HG02938 (cell line): ENCODE data around the gene MC2R.

Source experiments
- ATAC-seq: cut with Tn5 transposase; IDR thresholded peaks from one replicate; pipeline ENCODE4 v1.9.1; 2021; ENCODE audit warnings: mild to moderate bottlenecking, moderate library complexity; ENCODE audit not compliant: unreplicated experiment

MC2R gene

DNA sequence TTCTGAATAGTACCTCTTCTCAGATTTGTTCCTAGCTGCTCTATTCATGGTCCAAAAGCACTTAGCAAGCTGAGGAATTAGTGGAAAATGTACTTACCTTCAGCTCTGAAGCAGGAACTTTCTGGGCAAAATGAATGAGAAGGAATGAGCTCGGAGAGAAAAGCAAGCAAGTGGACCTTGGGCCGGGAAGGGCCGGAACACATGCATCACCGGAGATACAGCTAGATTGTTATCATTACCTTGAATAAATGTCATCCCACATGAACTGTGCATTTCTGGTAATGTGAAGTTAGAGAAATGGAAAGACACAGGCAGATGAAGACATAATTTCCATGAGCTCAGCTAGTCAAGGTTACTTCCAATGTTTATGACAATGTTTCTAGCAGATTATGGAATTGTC lies at the start of gene MC2R:
MC2R (minus strand) TSS at position 146 of the 400 bp plus-strand sequence. CDS start 30,018 bp downstream, outside the sequence.
- ATAC-seq: no peak

GRCh38 chr18:13945811-13946210 lies 30.5 kb upstream of the MC2R start:
- no peak for ATAC-seq

GRCh38 chr18:13943338-13943737 lies 28.0 kb upstream of the MC2R start:
- no peak for ATAC-seq

GRCh38 chr18:13940326-13940725 lies 25.0 kb upstream of the MC2R start:
- ATAC-seq: no peak

DNA sequence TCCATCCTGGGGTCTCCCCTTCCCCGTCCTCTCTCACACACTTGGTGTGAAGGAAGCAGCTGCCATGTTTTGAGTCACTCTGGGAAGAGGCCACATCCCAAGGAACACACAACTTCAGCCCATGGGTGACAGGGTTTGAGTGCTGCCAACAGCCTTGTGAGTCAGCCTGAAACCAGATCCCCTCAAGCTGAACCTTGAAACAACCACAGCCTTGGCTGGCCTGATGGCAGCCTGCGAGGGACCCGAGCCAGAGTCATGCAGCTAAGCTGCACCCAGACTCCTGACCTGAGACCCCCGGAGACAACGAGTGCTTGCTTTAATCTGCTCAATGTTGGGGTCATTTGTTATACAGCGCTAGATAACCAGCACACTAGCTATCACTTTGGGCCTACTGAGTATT lies 19.3 kb upstream of the MC2R start:
- no peak for ATAC-seq

DNA sequence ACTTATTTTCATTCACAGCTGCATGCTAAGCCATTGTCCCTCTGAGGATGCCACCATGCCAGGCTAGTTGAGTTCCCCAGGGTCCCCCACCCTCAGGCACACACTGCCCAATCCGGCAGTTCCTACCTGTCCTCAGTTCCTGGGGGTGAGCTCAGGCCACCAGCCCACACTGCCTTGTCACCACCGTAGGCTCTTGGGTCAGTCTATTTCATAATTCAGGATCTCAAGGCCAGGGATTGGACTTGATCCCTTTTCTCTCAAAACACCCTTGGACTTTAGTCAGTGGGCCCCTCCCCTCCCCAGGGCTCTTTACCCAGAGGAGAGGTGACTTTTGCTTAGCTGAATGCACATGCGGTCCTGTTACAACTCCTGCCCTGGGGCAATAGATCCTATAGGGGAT lies 18.7 kb upstream of the MC2R start:
- ATAC-seq: no peak

DNA sequence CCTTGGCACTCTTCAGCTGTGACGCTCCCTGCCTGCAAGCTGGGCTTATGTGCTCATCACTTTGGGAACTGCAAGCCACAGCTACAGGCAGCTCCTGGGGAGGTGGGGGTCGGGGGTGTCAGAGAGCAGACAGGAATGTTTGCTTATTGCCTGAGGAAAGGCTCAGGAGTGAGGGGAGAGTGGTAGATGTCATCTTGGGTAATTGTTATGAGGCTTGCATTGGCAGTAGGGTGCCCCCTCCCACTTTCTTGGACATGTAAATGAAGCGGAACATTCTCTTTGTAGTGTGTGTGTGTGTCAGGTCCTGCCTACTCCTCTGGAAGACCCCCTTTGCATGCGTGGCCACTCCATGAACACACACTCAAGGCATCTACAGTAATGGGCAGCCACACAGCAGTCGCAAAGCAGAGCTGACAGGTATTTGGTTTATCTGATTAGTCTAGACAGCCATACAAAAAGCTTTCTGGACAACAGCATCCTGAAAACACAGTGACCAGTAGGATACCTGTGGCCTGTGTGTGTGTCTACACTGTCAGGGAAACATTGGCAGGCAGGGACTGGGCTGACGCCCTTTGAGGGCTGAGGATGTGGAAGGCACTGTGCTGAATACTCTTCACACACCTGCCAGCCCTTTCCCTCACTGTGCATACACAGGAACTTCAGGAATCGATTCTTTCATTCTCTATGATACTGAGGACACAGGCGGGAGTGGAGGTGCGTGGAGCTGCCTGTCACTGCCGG lies 17.1 kb upstream of the MC2R start:
- no peak for ATAC-seq

DNA sequence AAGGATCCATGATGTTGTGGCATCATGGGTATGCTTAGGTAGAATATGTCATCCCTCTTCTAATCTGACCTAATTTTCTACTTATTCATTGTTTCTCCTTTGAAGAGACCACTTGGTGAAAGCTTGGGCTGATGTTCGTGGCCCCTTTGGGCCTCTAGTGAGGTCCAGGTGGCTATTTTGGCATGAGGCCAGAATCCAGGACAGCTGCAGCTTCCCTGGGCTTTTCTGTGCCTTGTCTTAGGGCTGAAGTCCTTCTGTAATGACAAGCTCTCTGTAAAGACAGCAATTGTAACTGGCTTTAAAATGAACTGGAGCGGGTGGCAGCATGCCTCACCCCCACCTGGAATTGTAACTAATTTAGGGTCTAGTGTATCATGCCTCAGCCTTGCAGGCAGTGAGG lies 15.6 kb upstream of the MC2R start:
- no peak for ATAC-seq

DNA sequence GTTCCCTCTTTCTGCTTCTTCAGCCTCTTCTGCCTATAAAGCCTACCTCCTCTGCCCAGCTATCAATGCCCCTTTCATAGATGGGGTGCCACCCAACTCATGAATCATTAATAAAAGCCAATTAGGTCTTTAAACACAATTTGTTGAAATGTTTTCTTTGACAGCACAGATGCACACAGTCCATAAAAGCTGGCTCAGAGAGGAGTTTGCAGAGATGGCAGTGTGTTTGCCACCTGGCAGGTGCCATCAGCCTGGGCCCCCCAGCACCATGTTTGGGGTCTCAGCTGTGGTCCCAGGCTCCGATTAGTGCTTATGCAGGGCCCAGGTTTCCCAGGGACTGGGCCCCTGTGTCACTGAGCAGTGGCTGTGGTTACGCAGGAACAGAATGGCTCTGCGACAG lies 7.9 kb upstream of the MC2R start:
- no peak for ATAC-seq

DNA sequence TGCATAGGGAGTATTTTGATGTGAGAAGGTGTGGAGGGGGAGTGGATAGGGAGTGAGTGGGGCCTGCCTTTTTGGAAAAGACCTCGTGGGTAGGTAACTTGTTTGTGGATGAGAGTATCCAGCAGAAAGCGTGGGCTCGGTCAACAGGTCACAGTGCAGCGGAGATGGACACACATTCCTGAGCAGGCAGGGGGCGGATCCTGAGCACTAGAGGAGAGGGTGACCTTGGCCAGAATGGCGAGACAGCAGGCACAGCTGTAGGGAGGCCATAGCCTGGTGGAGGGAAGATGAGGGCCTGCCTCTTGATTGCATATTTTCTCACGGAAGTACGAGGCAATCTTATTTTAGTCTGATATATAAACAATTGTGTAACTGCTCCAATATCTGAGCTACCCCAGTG lies 3.6 kb upstream of the MC2R start:
- ATAC-seq: no peak

DNA sequence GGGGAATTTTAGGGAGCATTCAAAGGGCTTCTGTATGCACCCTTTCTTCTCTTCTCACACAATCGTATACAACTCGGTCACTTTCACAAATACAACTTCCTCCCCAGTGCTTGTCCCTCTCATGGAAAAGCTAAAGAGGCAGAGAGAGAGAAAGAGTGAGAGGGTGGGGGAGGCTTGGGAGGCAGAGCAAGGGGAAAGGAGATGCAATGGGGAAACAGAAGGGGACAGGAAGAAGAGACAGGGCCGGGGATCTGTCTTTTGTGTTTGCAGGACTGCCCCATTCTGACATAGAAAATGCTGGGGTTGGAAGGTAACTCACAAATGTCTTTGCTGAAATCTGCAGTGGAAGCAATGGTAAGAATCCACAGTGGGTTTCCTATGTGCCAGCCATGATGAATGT lies 2.1 kb upstream of the MC2R start:
- no peak for ATAC-seq

DNA sequence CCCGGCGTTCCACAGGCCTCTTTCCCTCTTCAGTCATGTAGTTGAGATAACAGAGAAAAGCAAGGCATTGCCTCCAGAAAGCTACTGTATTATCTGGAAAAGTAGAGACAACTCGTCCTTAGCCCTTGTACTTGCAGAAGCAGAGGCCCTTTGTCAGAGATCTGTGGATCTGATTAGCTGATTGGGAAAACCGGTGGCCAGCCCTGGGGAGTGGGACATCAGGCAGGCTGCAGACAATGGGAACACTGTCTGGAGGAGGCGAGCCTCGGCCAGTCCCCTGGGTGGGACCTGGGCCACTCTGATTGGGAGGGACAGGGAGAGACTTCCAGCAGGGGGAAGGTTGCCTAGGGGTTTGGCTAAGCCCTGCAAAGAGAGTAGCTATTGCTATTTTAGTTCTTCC lies 1.2 kb upstream of the MC2R start:
- no peak for ATAC-seq

DNA sequence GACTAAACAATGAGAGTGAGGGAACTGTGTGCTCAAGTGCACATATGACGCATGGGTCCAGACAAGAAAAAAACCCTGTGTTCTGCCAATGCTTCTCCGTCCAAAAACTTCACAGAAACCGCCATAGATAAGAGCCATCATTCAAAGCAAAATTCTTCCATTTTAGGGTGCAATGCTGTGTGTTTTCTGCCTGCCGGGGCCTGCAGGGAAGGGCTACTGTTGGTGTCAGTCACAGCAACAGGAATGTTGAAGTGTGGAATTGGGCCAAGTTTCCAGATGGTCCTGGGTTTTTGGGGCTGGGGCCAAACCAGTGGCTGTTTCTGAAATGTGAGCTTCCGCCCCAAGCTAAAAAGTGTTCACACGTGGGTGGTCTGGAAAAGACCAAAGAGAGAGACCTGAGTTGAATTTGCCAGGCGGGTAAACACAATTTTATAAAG lies 677 bp upstream of the MC2R start:
- ATAC-seq: no peak

GRCh38 chr18:13914756-13915155 lies 580 bp downstream of the MC2R start:
- no peak for ATAC-seq

GRCh38 chr18:13914170-13914569 lies 1.2 kb downstream of the MC2R start:
- ATAC-seq: no peak

- ATAC-seq: no peak
Observed at GRCh38 chr18:13913205-13913604, 2.1 kb downstream of the MC2R start.

DNA sequence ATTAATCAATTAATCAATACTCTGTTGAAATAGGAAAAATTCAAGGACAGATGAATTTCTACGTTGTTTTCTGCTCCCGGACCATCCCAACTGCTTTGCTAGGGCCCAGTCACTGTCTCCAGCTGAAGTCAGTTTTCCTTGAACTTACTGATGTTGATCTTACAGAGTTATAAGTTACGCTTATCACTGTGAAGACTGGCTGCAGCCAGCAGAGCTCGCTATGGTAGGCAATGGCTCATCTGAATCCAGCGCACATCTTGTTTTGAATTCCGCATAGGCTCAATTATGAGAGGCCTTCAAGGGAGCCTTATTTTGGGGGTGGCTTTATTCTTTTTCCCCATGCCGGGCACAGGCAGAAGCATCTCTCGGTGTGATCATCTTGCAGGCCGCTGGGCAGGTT lies 2.7 kb downstream of the MC2R start:
- ATAC-seq: no peak

- no peak for ATAC-seq
Observed at GRCh38 chr18:13910986-13911385, 4.3 kb downstream of the MC2R start.

- no peak for ATAC-seq
Observed at GRCh38 chr18:13910501-13910900, 4.8 kb downstream of the MC2R start.

DNA sequence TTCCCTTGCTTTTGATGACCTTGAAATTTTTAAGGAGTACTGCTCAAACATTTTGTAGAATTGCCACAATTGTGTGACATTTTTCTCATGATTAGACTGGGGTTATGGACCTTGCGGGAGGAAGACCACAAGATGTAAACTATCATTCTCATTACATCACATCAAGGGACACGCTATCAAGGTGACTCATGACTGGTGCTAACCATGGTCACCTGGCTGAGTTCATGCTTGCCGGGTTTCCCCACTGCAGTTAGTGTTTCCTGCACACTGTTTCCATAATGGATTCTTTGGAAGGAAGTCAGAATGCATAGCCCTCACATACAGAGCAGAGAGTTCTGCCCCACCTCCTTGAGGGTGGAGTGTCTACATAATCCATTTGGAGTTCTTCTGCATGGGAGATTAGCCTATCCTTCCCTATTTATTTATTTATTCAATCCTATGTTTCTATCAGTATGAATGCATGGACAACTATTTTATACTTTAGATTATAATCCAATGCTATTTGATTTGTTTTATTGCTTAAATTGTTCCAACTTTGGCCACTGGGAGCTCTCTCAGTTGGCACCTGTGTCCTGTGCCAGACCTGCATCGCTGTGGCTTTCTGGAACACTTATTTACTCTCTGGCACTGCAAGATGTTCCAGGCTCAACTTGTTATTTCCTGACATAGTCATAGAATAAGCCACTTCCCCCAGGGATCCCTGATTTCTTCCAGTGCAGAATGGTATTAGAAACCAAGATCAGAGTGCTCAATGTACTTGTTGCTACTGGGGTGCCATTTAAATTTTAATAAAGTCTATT lies 6.0 kb downstream of the MC2R start:
- no peak for ATAC-seq

DNA sequence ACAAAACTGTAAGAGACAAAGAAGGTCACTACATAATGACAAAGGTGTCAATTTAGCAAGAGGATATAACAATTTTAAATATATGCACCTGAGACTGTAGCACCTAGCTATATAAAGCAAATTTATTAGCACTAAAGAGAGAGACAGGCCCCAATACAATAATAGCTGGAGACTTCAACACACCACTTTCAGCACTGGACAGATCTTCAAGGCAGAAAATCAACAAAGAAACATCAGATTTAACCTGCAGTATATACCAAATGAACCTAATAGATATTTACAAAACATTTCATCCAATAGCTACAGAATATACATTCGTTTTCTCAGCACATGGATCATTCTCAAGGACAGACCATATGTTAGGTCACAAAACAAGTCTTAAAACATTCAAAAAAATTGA lies 14.7 kb downstream of the MC2R start:
- no peak for ATAC-seq

- ATAC-seq: no peak
Observed at GRCh38 chr18:13895505-13896033, 19.8 kb downstream of the MC2R start.
